ENCODE data around the gene ARID5A.

GRCh38 chr2:96601382-96602292 is 65.1 kb downstream of the ARID5A start:
- TF ChIP-seq HINFP (tag; conservative IDR thresholded peaks at IDR 0.05; ENCODE audit: low read depth): no peak
- no peak for TF ChIP-seq UBTF (IDR thresholded peaks at IDR 0.05; ENCODE audit: borderline replicate concordance in 1 of 2, low read depth in 2 of 2, low read length in 2 of 2)
- TF ChIP-seq ZBTB11 (CRISPR knock-in tag; IDR thresholded peaks at IDR 0.05): peak in 1 of 3 experiments; percentile 36; a peak in 1 of 6 replicates
- TF ChIP-seq, protein P1, sequence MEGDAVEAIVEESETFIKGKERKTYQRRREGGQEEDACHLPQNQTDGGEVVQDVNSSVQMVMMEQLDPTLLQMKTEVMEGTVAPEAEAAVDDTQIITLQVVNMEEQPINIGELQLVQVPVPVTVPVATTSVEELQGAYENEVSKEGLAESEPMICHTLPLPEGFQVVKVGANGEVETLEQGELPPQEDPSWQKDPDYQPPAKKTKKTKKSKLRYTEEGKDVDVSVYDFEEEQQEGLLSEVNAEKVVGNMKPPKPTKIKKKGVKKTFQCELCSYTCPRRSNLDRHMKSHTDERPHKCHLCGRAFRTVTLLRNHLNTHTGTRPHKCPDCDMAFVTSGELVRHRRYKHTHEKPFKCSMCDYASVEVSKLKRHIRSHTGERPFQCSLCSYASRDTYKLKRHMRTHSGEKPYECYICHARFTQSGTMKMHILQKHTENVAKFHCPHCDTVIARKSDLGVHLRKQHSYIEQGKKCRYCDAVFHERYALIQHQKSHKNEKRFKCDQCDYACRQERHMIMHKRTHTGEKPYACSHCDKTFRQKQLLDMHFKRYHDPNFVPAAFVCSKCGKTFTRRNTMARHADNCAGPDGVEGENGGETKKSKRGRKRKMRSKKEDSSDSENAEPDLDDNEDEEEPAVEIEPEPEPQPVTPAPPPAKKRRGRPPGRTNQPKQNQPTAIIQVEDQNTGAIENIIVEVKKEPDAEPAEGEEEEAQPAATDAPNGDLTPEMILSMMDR (IDR thresholded peaks at IDR 0.05 in 2 of 3, conservative IDR thresholded peaks at IDR 0.05 in 1 of 3; ENCODE audit: insufficient read depth in 2 of 3, low read depth in 1 of 3, low read length in 3 of 3): no peak
- TF ChIP-seq ZNF24 (IDR thresholded peaks at IDR 0.05): no peak
- no peak for TF ChIP-seq XRCC4 (IDR thresholded peaks at IDR 0.05; ENCODE audit: extremely low read depth, insufficient read depth, insufficient read length)
